SJCRH30 (cell line): ENCODE measurements around the gene CACFD1. TPM values are rescaled to one million over a fixed set of nuclear protein-coding genes. Genes with fewer than 3 reads are reported as not detected.
"Not testable (repeated sequence)": the region's sequence is repeated elsewhere in the genome, so short reads cannot be mapped to it uniquely, and the experiment has no call there.

Experiments used
- DNase-seq, 2 experiments: peaks; one replicate each; pipeline ENCODE4 v3.0.0-alpha.2; 2015 to 2020
- H3K27ac ChIP-seq: fragments of 250-450 bp; sonication (Bioruptor Pico); 2 replicates; pipeline ENCODE4 v1.5.1; 2020; ENCODE audit warnings: mild to moderate bottlenecking, moderate library complexity
- H3K27me3 ChIP-seq: fragments of 250-450 bp; sonication (Bioruptor Pico); 2 replicates; pipeline ENCODE4 v1.5.1; 2020; ENCODE audit warnings: mild to moderate bottlenecking, moderate library complexity
- H3K36me3 ChIP-seq: fragments of 250-450 bp; sonication (Bioruptor Pico); 2 replicates; pipeline ENCODE4 v1.5.1; 2020; ENCODE audit warnings: mild to moderate bottlenecking, moderate library complexity
- H3K4me1 ChIP-seq: fragments of 250-450 bp; sonication (Bioruptor Pico); 2 replicates; pipeline ENCODE4 v1.5.1; 2020; ENCODE audit warnings: mild to moderate bottlenecking, moderate library complexity
- H3K4me3 ChIP-seq: fragments of 250-450 bp; sonication (Bioruptor Pico); 2 replicates; pipeline ENCODE4 v1.5.1; 2020; ENCODE audit warnings: mild to moderate bottlenecking, moderate library complexity
- H3K9me3 ChIP-seq: fragments of 250-450 bp; sonication (Bioruptor Pico); replicated peaks from 2 replicates; pipeline ENCODE4 v1.5.1; 2020; ENCODE audit warnings: mild to moderate bottlenecking, moderate library complexity
- total RNA-seq: library from RNA; depleted of rRNA; stranded (reverse); fragments of >200 nt; shearing (Covaris generic); gene quantifications from 2 replicates; pipeline ENCODE4 v1.2.3, GENCODE V29; 2014

Gene CACFD1
- total RNA-seq, 1 experiment from 2014 or later: 12.1 TPM

- H3K9me3 ChIP-seq: no peaks in the 10 kb centered on the region
- no peaks in the 10 kb centered on the region for H3K4me1 ChIP-seq
- no peaks in the 10 kb centered on the region for H3K36me3 ChIP-seq
- DNase-seq: no peak
- no peak overlapping the region for H3K4me3 ChIP-seq
- no peaks in the 10 kb centered on the region for H3K27me3 ChIP-seq
- H3K27ac ChIP-seq: no peak overlapping the region
Measured at GRCh38 chr9:133429641-133430161, 30.1 kb upstream of the CACFD1 start.

GRCh38 chr9:133430244-133430643 is 29.5 kb upstream of the CACFD1 start:
- Histone ChIP-seq H3K36me3 (no peaks in the 10 kb centered on the region), H3K27me3 (no peaks in the 10 kb centered on the region), H3K27ac (no peak overlapping the region), H3K4me3 (no peak overlapping the region), H3K4me1 (no peaks in the 10 kb centered on the region), H3K9me3 (no peaks in the 10 kb centered on the region)
- no peak for DNase-seq

GRCh38 chr9:133433351-133433843 is 26.4 kb upstream of the CACFD1 start:
- no peak overlapping the region for H3K27ac ChIP-seq
- no peak overlapping the region for H3K4me3 ChIP-seq
- H3K9me3 ChIP-seq: no peaks in the 10 kb centered on the region

GRCh38 chr9:133436681-133437080 is 23.1 kb upstream of the CACFD1 start:
- H3K4me3 ChIP-seq: no peak overlapping the region
- no peak for DNase-seq
- H3K36me3 ChIP-seq: no peaks in the 10 kb centered on the region
- H3K27me3 ChIP-seq: peaks cover 1% of the 10 kb centered on the region; the same call in 1 of the 2 replicates
- H3K27ac ChIP-seq: no peak overlapping the region
- H3K4me1 ChIP-seq: no peaks in the 10 kb centered on the region
- H3K9me3 ChIP-seq: no peaks in the 10 kb centered on the region

More at GRCh38 chr9:133433351-133433843, 26.4 kb upstream of the CACFD1 start:
- no peaks in the 10 kb centered on the region for H3K36me3 ChIP-seq
- no peaks in the 10 kb centered on the region for H3K27me3 ChIP-seq
- DNase-seq: no peak
- no peaks in the 10 kb centered on the region for H3K4me1 ChIP-seq

- Histone ChIP-seq H3K4me3 (no peak overlapping the region), H3K4me1 (no peaks in the 10 kb centered on the region), H3K27ac (no peak overlapping the region), H3K27me3 (peaks cover 14% of the 10 kb centered on the region), H3K9me3 (no peaks in the 10 kb centered on the region), H3K36me3 (no peaks in the 10 kb centered on the region)
- no peak for DNase-seq
Measured at GRCh38 chr9:133437753-133438531, 21.8 kb upstream of the CACFD1 start.

GRCh38 chr9:133439337-133439736 is 20.4 kb upstream of the CACFD1 start:
- Histone ChIP-seq H3K27ac (no peak overlapping the region), H3K4me1 (no peaks in the 10 kb centered on the region), H3K9me3 (no peaks in the 10 kb centered on the region), H3K4me3 (no peak overlapping the region), H3K27me3 (peaks cover 28% of the 10 kb centered on the region), H3K36me3 (no peaks in the 10 kb centered on the region)
- DNase-seq: no peak

- DNase-seq: no peak
- H3K4me1 ChIP-seq: no peaks in the 10 kb centered on the region
Measured at GRCh38 chr9:133440874-133441273, 18.9 kb upstream of the CACFD1 start.

GRCh38 chr9:133441571-133441970 is 18.2 kb upstream of the CACFD1 start:
- Histone ChIP-seq H3K27me3 (peaks cover 37% of the 10 kb centered on the region), H3K36me3 (no peaks in the 10 kb centered on the region), H3K4me1 (no peaks in the 10 kb centered on the region), H3K4me3 (no peak overlapping the region), H3K27ac (no peak overlapping the region), H3K9me3 (no peaks in the 10 kb centered on the region)
- no peak for DNase-seq

More at GRCh38 chr9:133440874-133441273, 18.9 kb upstream of the CACFD1 start:
- Histone ChIP-seq H3K4me3 (no peak overlapping the region), H3K36me3 (no peaks in the 10 kb centered on the region), H3K9me3 (no peaks in the 10 kb centered on the region), H3K27ac (no peak overlapping the region), H3K27me3 (peaks cover 37% of the 10 kb centered on the region)

- H3K4me1 ChIP-seq: no peaks in the 10 kb centered on the region
- peaks cover 41% of the 10 kb centered on the region for H3K27me3 ChIP-seq
- no peaks in the 10 kb centered on the region for H3K36me3 ChIP-seq
- H3K9me3 ChIP-seq: no peaks in the 10 kb centered on the region
- H3K4me3 ChIP-seq: no peak overlapping the region
- no peak for DNase-seq
- H3K27ac ChIP-seq: no peak overlapping the region
Measured at GRCh38 chr9:133443248-133443647, 16.5 kb upstream of the CACFD1 start.

- no peak overlapping the region for H3K27ac ChIP-seq
- no peak overlapping the region for H3K4me3 ChIP-seq
- no peaks in the 10 kb centered on the region for H3K9me3 ChIP-seq
- H3K4me1 ChIP-seq: no peaks in the 10 kb centered on the region
- H3K27me3 ChIP-seq: peaks cover 48% of the 10 kb centered on the region
- no peak for DNase-seq
- no peaks in the 10 kb centered on the region for H3K36me3 ChIP-seq
Measured at GRCh38 chr9:133443982-133444381, 15.8 kb upstream of the CACFD1 start.

GRCh38 chr9:133445293-133445969 is 14.3 kb upstream of the CACFD1 start:
- no peaks in the 10 kb centered on the region for H3K36me3 ChIP-seq
- H3K27me3 ChIP-seq: peaks cover 49% of the 10 kb centered on the region
- DNase-seq: no peak
- H3K4me1 ChIP-seq: no peaks in the 10 kb centered on the region
- H3K27ac ChIP-seq: no peak overlapping the region
- H3K4me3 ChIP-seq: no peak overlapping the region
- no peaks in the 10 kb centered on the region for H3K9me3 ChIP-seq

- Histone ChIP-seq H3K27me3 (peaks cover 29% of the 10 kb centered on the region), H3K27ac (no peak overlapping the region), H3K36me3 (no peaks in the 10 kb centered on the region), H3K4me3 (no peak overlapping the region), H3K9me3 (no peaks in the 10 kb centered on the region), H3K4me1 (no peaks in the 10 kb centered on the region)
- DNase-seq: no peak
Measured at GRCh38 chr9:133448487-133448972, 11.2 kb upstream of the CACFD1 start.

- peaks cover 17% of the 10 kb centered on the region for H3K27me3 ChIP-seq
- H3K4me1 ChIP-seq: no peaks in the 10 kb centered on the region
- H3K9me3 ChIP-seq: no peaks in the 10 kb centered on the region
- H3K27ac ChIP-seq: no peak overlapping the region
- H3K36me3 ChIP-seq: no peaks in the 10 kb centered on the region
- H3K4me3 ChIP-seq: no peak overlapping the region
- DNase-seq: no peak
Measured at GRCh38 chr9:133449760-133450159, 10.0 kb upstream of the CACFD1 start.

GRCh38 chr9:133451865-133452264 is 7.9 kb upstream of the CACFD1 start:
- H3K4me1 ChIP-seq, H3K36me3 ChIP-seq, DNase-seq: not testable (repeated sequence)

GRCh38 chr9:133452562-133452961 is 7.2 kb upstream of the CACFD1 start:
- peaks cover 11% of the 10 kb centered on the region; the same call in 1 of the 2 replicates for H3K27me3 ChIP-seq
- H3K4me1 ChIP-seq: no peaks in the 10 kb centered on the region
- H3K4me3 ChIP-seq: no peak overlapping the region
- DNase-seq: no peak
- H3K36me3 ChIP-seq: no peaks in the 10 kb centered on the region
- no peak overlapping the region for H3K27ac ChIP-seq
- no peaks in the 10 kb centered on the region for H3K9me3 ChIP-seq

More at GRCh38 chr9:133451865-133452264, 7.9 kb upstream of the CACFD1 start:
- not testable (repeated sequence) for H3K27ac ChIP-seq, H3K9me3 ChIP-seq, H3K4me3 ChIP-seq
- peaks cover 11% of the 10 kb centered on the region for H3K27me3 ChIP-seq
